Uterus (tissue), 4 donors: ENCODE measurements around the gene MAGI2. TPM values are rescaled to one million over a fixed set of nuclear protein-coding genes. Genes with fewer than 3 reads are reported as not detected.

Experiments used
- DNase-seq, 2 donors: peaks; one replicate each; pipeline ENCODE4 v3.0.0-alpha.2; 2019 to 2020
- H3K27ac ChIP-seq, 2 donors: fragments of 200-600 bp; sonication (generic); 1 replicate in 1 of 2; 2 replicates in 1 of 2; pipeline ENCODE4 v1.5.1; 2016 to 2018
- H3K27me3 ChIP-seq, 2 donors: fragments of 200-600 bp; sonication (generic); one replicate each; pipeline ENCODE4 v1.5.1; 2018 to 2019; ENCODE audit warnings: control low read depth in 1 of 2
- H3K36me3 ChIP-seq, 2 donors: fragments of 200-600 bp; sonication (generic); one replicate each; pipeline ENCODE4 v1.5.1; 2019; ENCODE audit warnings: control low read depth in 1 of 2
- H3K4me1 ChIP-seq, 2 donors: fragments of 200-600 bp; sonication (generic); one replicate each; pipeline ENCODE4 v1.5.1; 2018 to 2019; ENCODE audit warnings: control low read depth in 1 of 2
- H3K4me3 ChIP-seq, 2 donors: fragments of 200-600 bp; sonication (generic); 1 replicate in 1 of 2; 2 replicates in 1 of 2; pipeline ENCODE4 v1.5.1; 2018 to 2019; ENCODE audit warnings: mild to moderate bottlenecking in 1 of 2
- H3K9me3 ChIP-seq, 2 donors: fragments of 200-600 bp; sonication (generic); one replicate each; pipeline ENCODE4 v1.5.1; 2019; ENCODE audit warnings: control low read depth in 1 of 2
- CTCF ChIP-seq, 4 experiments: fragments of 200-600 bp in 2 of 4; fragments of 450-650 bp in 2 of 4; sonication (generic) in 2 of 4; IDR thresholded peaks; one replicate each; pipeline ENCODE4 v1.5.1; 2016 to 2019; ENCODE audit warnings: antibody characterized with exemption in 4 of 4, mild to moderate bottlenecking in 2 of 4, moderate library complexity in 1 of 4
- POLR2A ChIP-seq, 2 donors: fragments of 450-650 bp; IDR thresholded peaks; one replicate each; pipeline ENCODE4 v1.6.1; 2016; ENCODE audit warnings: antibody characterized with exemption in 2 of 2, mild to moderate bottlenecking in 1 of 2, moderate library complexity in 1 of 2
- intact Hi-C: fragments of 100-400 bp; cut with DNase I; formaldehyde crosslinking; loops from one replicate; pipeline ENCODE4 v1.15.1; 2023; ENCODE audit warnings: low total_unique reads
- total RNA-seq, 4 donors: library from RNA; depleted of rRNA in 3 of 4; stranded (reverse); fragments of >200 nt in 3 of 4; gene quantifications; one replicate each; pipeline versions ENCODE4 v1.1.0 to v1.2.4, GENCODE V29; 2014 to 2023
- donor health status: DM: yes; HTN: yes; CAD: no.

The MAGI2 gene
- total RNA-seq, 4 donors from 2014 or later = 5.3 to 23.2 (median 13.8) TPM

GRCh38 chr7:78223598-78223997 is 1229.9 kb downstream of the MAGI2 start:
- H3K4me1 ChIP-seq = no peaks in the 10 kb centered on the region
- no peak for DNase-seq
- intact Hi-C loops = no loop called here
- TF ChIP-seq POLR2A (IDR thresholded peaks at IDR 0.05) (no peak), CTCF (IDR thresholded peaks at IDR 0.05) (no peak)
- no peak overlapping the region for H3K27ac ChIP-seq
- H3K4me3 ChIP-seq = no peak overlapping the region
- H3K27me3 ChIP-seq = no peaks in the 10 kb centered on the region
- H3K36me3 ChIP-seq = no peaks in the 10 kb centered on the region
- H3K9me3 ChIP-seq = no peaks in the 10 kb centered on the region

- H3K36me3 ChIP-seq = no peaks in the 10 kb centered on the region
- H3K4me3 ChIP-seq = no peak overlapping the region
- H3K9me3 ChIP-seq = no peaks in the 10 kb centered on the region
- no peaks in the 10 kb centered on the region for H3K4me1 ChIP-seq
- no peak overlapping the region for H3K27ac ChIP-seq
- DNase-seq = no peak
- no peaks in the 10 kb centered on the region for H3K27me3 ChIP-seq
- TF ChIP-seq POLR2A (IDR thresholded peaks at IDR 0.05) = no peak
- TF ChIP-seq CTCF (IDR thresholded peaks at IDR 0.05) = no peak
- intact Hi-C loops = no loop called here
Observed at GRCh38 chr7:78222001-78222751, 1231.3 kb downstream of the MAGI2 start.

- no peak for DNase-seq
- H3K4me1 ChIP-seq = no peaks in the 10 kb centered on the region
- no peaks in the 10 kb centered on the region for H3K9me3 ChIP-seq
- TF ChIP-seq POLR2A (IDR thresholded peaks at IDR 0.05) (no peak), CTCF (IDR thresholded peaks at IDR 0.05) (no peak)
- intact Hi-C loops = no loop called here
- H3K36me3 ChIP-seq = no peaks in the 10 kb centered on the region
- no peak overlapping the region for H3K4me3 ChIP-seq
- no peak overlapping the region for H3K27ac ChIP-seq
- no peaks in the 10 kb centered on the region for H3K27me3 ChIP-seq
Observed at GRCh38 chr7:78220754-78221153, 1232.7 kb downstream of the MAGI2 start.

GRCh38 chr7:78218876-78219275 is 1234.6 kb downstream of the MAGI2 start:
- intact Hi-C loops = no loop called here
- H3K27me3 ChIP-seq = no peaks in the 10 kb centered on the region
- DNase-seq = no peak
- TF ChIP-seq CTCF (IDR thresholded peaks at IDR 0.05) (no peak), POLR2A (IDR thresholded peaks at IDR 0.05) (no peak)
- H3K36me3 ChIP-seq = no peaks in the 10 kb centered on the region
- no peak overlapping the region for H3K27ac ChIP-seq
- H3K4me1 ChIP-seq = no peaks in the 10 kb centered on the region
- no peaks in the 10 kb centered on the region for H3K9me3 ChIP-seq
- H3K4me3 ChIP-seq = no peak overlapping the region

GRCh38 chr7:78218051-78218450 is 1235.4 kb downstream of the MAGI2 start:
- Histone ChIP-seq H3K27ac (no peak overlapping the region), H3K4me3 (no peak overlapping the region), H3K27me3 (no peaks in the 10 kb centered on the region), H3K4me1 (no peaks in the 10 kb centered on the region), H3K36me3 (no peaks in the 10 kb centered on the region), H3K9me3 (no peaks in the 10 kb centered on the region)
- TF ChIP-seq POLR2A (IDR thresholded peaks at IDR 0.05) = no peak
- no peak for TF ChIP-seq CTCF (IDR thresholded peaks at IDR 0.05)
- intact Hi-C loops = no loop called here
- no peak for DNase-seq
